Measurements from ENCODE around the gene LAMA1.

LAMA1 gene

GRCh38 chr18:7105268-7105667 lies 12.3 kb downstream of the LAMA1 start:
- no peak for DNase-seq (ENCODE audit: low read depth)

DNA sequence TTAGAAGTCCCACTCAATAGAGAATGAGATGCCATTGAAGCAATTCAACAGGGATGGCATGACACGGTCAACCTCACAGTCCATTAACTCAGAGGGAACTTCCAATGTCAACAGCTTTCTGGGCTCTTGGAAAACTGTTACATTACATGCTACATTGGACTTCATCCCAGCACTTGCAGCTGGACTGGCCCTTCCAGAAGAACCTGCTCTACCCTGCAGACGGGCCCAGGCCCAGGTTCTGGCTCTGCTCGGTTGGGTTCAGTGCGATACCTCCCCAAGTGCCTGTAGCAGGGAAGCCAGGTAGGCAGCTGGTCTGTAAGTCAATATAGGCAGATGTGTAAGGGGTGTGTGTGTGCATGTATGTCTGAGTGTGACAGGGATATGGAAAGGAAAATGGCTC lies 12.9 kb downstream of the LAMA1 start:
- DNase-seq (ENCODE audit: low read depth): no peak

GRCh38 chr18:7102131-7102530 lies 15.5 kb downstream of the LAMA1 start:
- no peak for DNase-seq (ENCODE audit: low read depth)

- DNase-seq (ENCODE audit: low read depth): no peak
Measured at GRCh38 chr18:7096838-7097237, 20.8 kb downstream of the LAMA1 start.

DNA sequence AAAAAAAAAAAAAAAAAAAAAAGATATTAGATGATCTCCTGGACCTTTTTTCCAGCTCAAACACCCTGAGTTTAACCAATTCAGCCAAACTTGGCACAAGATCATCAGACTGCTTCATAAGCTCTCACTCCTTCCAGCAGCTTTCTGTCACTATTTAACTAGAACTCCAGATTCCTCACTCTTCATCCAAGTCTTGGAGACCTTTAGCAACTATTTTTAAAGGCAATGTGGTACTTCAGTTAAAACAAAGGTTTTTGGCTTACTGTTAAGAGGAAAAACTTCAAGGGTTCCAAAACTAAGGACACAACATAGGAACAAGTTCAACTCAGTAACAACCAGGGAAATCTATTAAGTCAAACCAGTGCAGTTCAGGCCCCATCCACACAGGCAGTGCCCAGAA lies 23.2 kb downstream of the LAMA1 start:
- DNase-seq (ENCODE audit: low read depth): no peak

DNA sequence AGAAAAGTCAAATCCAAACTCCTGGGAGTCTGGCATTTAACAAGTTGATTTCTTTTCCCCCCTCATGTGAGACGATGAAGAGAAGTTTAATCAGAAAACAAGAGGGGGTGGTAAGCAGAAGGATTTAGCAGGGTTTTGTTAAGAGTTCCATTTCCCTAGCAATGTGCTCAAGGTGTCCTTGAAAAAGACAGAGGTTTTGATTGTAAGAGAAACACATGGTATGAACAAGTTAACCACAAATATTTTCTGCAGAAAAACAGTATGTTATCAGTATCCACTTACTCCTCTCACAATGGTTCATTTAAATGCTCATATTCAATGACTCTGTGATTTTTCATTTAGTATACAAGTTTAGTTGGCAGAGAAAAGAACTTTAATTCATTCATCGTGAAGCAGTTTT lies 26.8 kb downstream of the LAMA1 start:
- DNase-seq (ENCODE audit: low read depth): no peak

DNA sequence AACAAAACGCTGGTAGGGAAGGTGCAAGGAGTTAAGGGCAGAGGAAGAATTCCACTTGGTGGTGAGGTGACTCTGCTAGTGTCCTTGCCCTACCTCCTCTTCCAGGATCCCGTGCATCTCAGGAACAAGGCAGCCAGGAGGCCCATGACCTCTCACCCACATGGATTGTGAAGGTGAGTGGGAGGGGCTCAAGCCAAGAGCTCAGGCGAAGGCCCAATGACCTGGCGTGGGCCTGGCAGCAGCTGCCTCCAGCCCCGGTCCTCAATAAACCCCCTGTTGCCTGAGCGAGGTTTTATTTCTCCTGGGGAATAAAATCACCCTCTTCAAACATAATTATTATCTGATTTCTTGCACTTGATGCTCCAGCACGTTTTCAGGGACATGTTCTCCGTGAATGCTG lies 28.2 kb downstream of the LAMA1 start:
- DNase-seq (ENCODE audit: low read depth): no peak

DNA sequence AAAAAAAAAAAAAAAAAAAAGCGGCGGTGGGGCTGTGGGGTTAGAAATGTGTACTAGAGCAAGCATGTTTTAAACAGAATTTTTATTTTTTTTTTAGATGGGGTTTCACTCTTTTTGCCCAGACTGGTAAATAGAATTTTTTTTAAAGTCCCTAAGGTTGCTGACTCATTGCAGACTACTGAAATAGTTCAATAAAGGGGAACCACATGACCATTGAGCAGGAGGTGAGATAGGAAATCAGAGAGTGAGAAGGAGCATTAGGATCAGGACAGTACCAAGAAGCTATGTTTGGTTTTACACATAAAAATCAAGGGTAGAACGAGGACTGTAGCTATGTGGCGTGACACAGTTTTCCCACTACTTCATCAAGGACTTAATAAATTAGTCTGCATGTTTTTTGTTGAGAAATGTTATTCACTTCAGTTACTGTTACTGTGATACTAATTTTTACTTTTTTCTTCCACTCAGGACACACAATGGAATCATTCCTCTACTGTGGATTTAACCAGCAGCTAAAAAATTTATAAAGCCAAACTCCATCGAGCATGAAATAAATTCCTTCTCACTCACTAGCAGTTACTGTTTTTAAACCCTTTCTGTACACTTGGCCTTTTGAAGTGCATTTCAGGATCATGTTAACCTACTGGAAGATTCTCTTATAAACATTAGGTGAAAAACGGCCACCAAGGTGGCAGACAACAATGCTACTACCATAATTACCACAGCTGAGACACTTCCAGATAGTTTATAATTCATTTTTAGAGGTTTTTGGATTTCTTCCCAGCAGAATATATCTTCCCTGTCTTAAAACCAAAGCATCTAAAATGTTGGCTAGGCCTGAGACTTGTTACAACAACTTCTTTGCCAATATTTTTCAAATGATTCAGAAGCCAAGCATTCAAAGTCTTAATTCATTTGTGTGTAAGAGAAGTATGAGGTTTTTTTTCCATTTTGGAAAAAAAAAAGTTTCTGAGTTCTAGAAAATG lies 33.2 kb downstream of the LAMA1 start:
- no peak for DNase-seq (ENCODE audit: low read depth)

- no peak for DNase-seq (ENCODE audit: low read depth)
Measured at GRCh38 chr18:7082671-7083070, 34.9 kb downstream of the LAMA1 start.

DNA sequence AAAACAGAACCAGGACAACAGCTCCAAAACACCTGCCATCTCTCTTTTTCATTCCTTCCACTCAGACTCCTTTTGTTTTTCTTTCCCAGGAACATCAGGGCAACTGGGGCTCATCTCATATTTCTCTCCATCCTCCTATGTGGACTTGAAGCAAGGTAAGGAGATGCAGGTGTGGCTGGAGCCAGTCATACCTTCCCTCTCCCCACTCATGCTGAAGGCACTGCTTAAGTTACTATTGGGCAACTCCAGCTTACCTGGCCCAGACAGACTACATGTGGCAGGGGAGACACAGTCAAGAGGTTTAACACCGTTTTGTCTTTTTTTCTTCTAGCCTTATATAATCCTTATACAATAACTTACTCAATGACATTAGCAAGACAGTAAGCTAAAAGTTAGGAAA lies 38.4 kb downstream of the LAMA1 start:
- no peak for DNase-seq (ENCODE audit: low read depth)

DNA sequence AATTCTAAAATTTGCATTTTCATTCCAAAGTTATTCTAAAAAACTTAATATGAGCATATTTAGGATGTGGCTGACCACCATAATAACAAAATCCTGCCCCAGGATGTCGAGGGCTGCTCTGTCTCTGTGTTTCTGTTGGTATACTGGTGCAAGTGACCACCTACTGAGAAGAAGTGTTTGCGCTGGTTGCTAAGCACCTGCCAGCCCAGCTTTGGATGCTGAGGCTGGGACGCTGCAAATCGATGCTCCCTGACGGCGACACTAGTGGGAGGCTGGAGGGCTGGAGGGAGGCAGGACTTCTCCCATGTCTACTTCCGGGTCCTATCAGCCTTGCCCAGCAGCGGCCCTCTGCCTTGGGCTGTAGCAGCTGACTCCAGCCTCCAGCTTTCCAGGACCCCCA lies 45.0 kb downstream of the LAMA1 start:
- no peak for DNase-seq (ENCODE audit: low read depth)

- DNase-seq (ENCODE audit: low read depth): no peak
Measured at GRCh38 chr18:7071600-7071999, 46.0 kb downstream of the LAMA1 start.

DNA sequence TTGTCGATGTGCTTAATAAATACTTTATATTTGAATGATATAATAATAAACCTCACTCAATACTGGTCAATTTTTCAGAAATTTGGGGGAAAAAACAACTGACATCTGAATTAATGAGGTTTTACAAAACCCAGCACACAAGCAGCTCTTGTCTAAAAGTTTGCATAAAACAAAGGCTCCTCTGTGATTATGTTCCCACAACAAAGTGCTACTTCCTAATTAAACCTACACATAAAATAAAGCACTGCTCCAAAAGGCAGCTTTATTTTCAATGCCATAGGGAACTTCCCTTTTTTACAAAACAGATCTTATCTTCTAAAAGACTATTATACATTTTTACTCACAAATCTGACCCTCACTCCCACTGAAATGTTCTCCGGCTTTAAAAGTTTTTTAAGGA lies 47.1 kb downstream of the LAMA1 start:
- no peak for DNase-seq (ENCODE audit: low read depth)

- no peak for DNase-seq (ENCODE audit: low read depth)
Measured at GRCh38 chr18:7068871-7069590, 48.6 kb downstream of the LAMA1 start.

DNA sequence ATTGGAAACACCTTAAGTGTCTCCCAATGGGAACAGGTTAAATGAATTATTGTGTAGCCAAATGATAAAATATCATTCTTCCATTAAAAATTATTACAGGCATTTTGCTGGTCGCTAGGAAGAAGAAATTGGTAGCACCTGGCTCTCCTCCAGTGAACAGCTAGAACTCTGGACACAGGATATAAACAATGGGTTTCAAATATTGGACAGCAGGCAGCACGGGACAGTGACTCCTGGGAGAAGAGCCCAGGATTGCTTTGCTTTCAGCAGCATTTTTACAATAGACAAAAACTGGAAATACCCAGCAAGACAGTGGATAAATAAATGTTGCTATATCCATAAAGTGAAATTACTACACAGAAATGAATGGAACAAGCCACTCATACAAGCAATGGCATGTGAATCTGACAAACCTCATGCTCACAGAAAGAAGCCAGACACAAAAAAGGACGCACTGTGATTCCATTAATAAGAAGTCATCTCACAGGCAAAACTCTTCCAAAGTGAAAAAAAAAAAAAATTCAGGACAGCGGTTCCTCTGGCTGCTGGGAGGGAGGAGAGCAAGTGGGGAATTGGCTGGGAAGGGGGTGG lies 50.5 kb downstream of the LAMA1 start:
- DNase-seq (ENCODE audit: low read depth): no peak

- DNase-seq (ENCODE audit: low read depth): no peak
Measured at GRCh38 chr18:7065736-7066135, 51.9 kb downstream of the LAMA1 start.

GRCh38 chr18:7064346-7064745 lies 53.3 kb downstream of the LAMA1 start:
- DNase-seq (ENCODE audit: low read depth): no peak

GRCh38 chr18:7062811-7063210 lies 54.8 kb downstream of the LAMA1 start:
- DNase-seq (ENCODE audit: low read depth): no peak

- no peak for DNase-seq (ENCODE audit: low read depth)
Measured at GRCh38 chr18:7062236-7062635, 55.4 kb downstream of the LAMA1 start.

DNA sequence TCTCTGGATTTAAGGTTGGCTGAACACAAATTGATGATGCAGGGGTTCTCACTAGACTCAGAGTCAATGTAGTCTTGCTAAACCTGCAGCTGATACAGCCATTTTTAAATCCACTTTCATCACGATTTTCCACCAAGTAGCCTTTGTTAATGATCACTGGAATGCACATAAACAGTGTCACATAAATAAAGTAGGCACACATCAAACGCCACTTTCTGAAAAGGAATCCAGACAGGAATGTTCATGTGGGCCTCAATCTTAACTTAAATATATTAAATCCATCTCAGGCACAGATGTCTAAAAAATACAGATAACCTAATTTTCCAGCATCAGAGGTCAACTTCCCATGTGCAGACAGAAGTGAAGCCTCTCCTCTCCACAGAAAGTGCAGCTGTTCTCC lies 58.3 kb downstream of the LAMA1 start:
- DNase-seq (ENCODE audit: low read depth): no peak

DNA sequence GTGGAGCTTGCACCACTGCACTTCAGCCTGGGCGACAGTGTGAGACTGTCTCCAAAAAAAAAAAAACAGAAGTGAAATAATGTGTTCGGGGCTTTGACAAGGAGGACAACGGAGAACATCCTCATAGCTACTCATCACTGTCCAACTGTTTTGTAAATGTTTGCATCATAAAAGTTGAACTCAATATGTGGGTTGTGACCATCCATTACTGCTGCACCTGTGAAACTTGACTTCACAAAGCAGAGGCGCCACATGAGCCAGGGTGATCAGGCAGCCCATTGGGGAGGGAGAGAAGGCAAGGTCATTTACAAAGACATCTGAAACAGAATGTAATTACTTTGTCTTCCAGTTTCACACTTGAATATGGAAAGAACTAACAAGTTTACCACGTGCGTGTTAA lies 61.6 kb downstream of the LAMA1 start:
- DNase-seq (ENCODE audit: low read depth): no peak

- DNase-seq (ENCODE audit: low read depth): no peak
Measured at GRCh38 chr18:7049951-7050350, 67.6 kb downstream of the LAMA1 start.

DNA sequence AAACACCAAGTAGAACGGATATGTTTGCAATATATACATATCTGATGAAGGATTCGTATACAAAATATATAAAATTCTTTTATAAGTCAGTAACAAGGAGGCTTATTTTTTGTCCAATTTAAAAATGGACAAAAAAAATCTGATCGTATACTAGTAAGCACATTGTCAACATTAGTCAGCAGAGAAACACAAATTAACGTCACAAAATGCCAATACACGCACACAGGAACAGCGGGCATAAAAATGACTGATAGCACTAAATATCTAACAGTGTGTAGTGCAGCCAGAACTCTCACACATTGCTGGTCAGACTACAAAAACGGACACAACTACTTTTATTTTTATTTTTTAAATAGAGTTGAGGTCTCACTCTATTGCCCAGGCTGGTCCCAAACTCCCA lies 69.5 kb downstream of the LAMA1 start:
- no peak for DNase-seq (ENCODE audit: low read depth)

Measured in CMK (cell line).